Hepatocyte (in vitro differentiated cells): Measurements from ENCODE around the gene NYAP2. TPM values are rescaled to one million over a fixed set of nuclear protein-coding genes. Genes with fewer than 3 reads are reported as not detected.

Experiments
- DNase-seq: peaks from one replicate; pipeline ENCODE4 v3.0.0-alpha.2; 2016; ENCODE audit warnings: low spot score
- H2AFZ ChIP-seq: fragments of 200-600 bp; sonication (generic); 2 replicates; pipeline ENCODE4 v1.6.0; 2016; ENCODE audit warnings: antibody characterized with exemption, mild to moderate bottlenecking
- H3K27ac ChIP-seq: fragments of 200-600 bp; sonication (generic); 2 replicates; pipeline ENCODE4 v1.5.1; 2016; ENCODE audit warnings: mild to moderate bottlenecking
- H3K27me3 ChIP-seq: fragments of 200-600 bp; sonication (generic); 2 replicates; pipeline ENCODE4 v1.6.1; 2016
- H3K36me3 ChIP-seq: fragments of 200-600 bp; sonication (generic); replicated peaks from 2 replicates; pipeline ENCODE4 v1.5.1; 2016; ENCODE audit warnings: low read depth; ENCODE audit not compliant: insufficient read depth
- H3K4me1 ChIP-seq: fragments of 200-600 bp; sonication (generic); 2 replicates; pipeline ENCODE4 v1.5.1; 2016; ENCODE audit warnings: mild to moderate bottlenecking, moderate library complexity; ENCODE audit not compliant: insufficient read depth
- H3K4me2 ChIP-seq: fragments of 200-600 bp; sonication (generic); 2 replicates; pipeline ENCODE4 v1.6.0; 2016
- H3K4me3 ChIP-seq: fragments of 200-600 bp; sonication (generic); 2 replicates; pipeline ENCODE4 v1.5.1; 2016; ENCODE audit warnings: mild to moderate bottlenecking
- H3K79me2 ChIP-seq: fragments of 200-600 bp; sonication (generic); 2 replicates; pipeline ENCODE4 v1.6.0; 2017; ENCODE audit warnings: mild to moderate bottlenecking
- H3K9me2 ChIP-seq: fragments of 200-600 bp; sonication (generic); replicated peaks from 2 replicates; pipeline ENCODE4 v1.6.0; 2017; ENCODE audit warnings: mild to moderate bottlenecking; ENCODE audit not compliant: insufficient read depth
- H3K9me3 ChIP-seq: fragments of 200-600 bp; sonication (generic); 2 replicates; pipeline ENCODE4 v1.5.1; 2016; ENCODE audit warnings: low read depth, mild to moderate bottlenecking
- H4K20me1 ChIP-seq: fragments of 200-600 bp; sonication (generic); 2 replicates; pipeline ENCODE4 v1.6.0; 2016; ENCODE audit warnings: mild to moderate bottlenecking; ENCODE audit not compliant: insufficient read depth, poor library complexity, severe bottlenecking
- EZH2 ChIP-seq: fragments of 200-600 bp; sonication (generic); IDR thresholded peaks from 2 replicates; pipeline ENCODE4 v1.6.1; 2016; ENCODE audit warnings: antibody characterized with exemption, mild to moderate bottlenecking, borderline replicate concordance
- EZH2phosphoT487 ChIP-seq: fragments of 200-600 bp; sonication (generic); IDR thresholded peaks from one replicate; pipeline ENCODE4 v1.6.1; 2018; ENCODE audit warnings: antibody characterized with exemption, mild to moderate bottlenecking, low read depth, moderate library complexity; ENCODE audit not compliant: unreplicated experiment, severe bottlenecking
- WGBS: methylation state at CpG from one replicate; pipeline ENCODE4 v1.1.6; 2016; ENCODE audit warnings: low lambda C conversion rate; ENCODE audit errors: missing lambda C conversion rate; 5-methylcytosine and 5-hydroxymethylcytosine counted together
- polyA plus RNA-seq: library from polyadenylated mRNA; unstranded; fragments of >200 nt; fragmentation: Nextera tagmentation; extraction: Ambion mirVana; gene quantifications from 2 replicates; pipeline ENCODE4 v1.2.1, GENCODE V29; 2016
- total RNA-seq: library from RNA; depleted of rRNA; stranded (reverse); fragments of >200 nt; gene quantifications from 2 replicates; pipeline ENCODE4 v1.2.3, GENCODE V29; 2014
- TF ChIP-seq, protein P1 (sequence below): fragments of 200-600 bp; sonication (generic); IDR thresholded peaks from 2 replicates; pipeline ENCODE4 v1.5.1; 2016; ENCODE audit warnings: antibody characterized with exemption, mild to moderate bottlenecking; ENCODE audit not compliant: poor library complexity

Gene NYAP2
- total and polyA plus RNA-seq, 2 experiments from 2014 or later = 0.23 to 0.37 TPM

DNA sequence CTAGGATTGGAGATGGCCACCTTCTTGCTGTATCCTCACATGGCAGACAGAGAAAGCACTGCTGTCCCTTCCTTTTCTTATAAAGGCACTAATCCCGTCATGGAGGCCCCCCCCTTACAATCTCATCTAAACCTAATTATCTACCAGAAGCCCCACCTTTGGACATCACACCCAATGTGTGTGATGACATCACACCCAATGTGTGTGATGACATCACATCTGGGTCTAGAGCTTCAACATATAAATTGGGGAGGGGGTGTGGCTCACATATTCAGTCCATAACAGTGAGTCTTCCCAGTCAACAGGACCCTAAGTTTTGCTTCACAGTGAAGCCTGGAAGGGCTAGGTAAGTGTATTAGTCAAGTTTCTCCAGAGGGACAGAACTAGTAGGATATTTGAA is 213.1 kb downstream of the NYAP2 start:
- Histone ChIP-seq H2AFZ (no peak overlapping the region), H3K4me2 (no peak overlapping the region), H3K4me3 (no peak overlapping the region), H3K79me2 (no peaks in the 10 kb centered on the region), H3K9me2 (no peaks in the 10 kb centered on the region), H3K27ac (no peak overlapping the region), H3K27me3 (no peaks in the 10 kb centered on the region), H3K9me3 (no peaks in the 10 kb centered on the region), H3K4me1 (no peaks in the 10 kb centered on the region), H4K20me1 (no peaks in the 10 kb centered on the region), H3K36me3 (no peaks in the 10 kb centered on the region)
- TF ChIP-seq EZH2 = no peak
- TF ChIP-seq, protein P1, sequence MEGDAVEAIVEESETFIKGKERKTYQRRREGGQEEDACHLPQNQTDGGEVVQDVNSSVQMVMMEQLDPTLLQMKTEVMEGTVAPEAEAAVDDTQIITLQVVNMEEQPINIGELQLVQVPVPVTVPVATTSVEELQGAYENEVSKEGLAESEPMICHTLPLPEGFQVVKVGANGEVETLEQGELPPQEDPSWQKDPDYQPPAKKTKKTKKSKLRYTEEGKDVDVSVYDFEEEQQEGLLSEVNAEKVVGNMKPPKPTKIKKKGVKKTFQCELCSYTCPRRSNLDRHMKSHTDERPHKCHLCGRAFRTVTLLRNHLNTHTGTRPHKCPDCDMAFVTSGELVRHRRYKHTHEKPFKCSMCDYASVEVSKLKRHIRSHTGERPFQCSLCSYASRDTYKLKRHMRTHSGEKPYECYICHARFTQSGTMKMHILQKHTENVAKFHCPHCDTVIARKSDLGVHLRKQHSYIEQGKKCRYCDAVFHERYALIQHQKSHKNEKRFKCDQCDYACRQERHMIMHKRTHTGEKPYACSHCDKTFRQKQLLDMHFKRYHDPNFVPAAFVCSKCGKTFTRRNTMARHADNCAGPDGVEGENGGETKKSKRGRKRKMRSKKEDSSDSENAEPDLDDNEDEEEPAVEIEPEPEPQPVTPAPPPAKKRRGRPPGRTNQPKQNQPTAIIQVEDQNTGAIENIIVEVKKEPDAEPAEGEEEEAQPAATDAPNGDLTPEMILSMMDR = no peak
- no peak for TF ChIP-seq EZH2phosphoT487
- no peak for DNase-seq
- WGBS = 86% methylated on average over 1 of the region's 1 CpG

DNA sequence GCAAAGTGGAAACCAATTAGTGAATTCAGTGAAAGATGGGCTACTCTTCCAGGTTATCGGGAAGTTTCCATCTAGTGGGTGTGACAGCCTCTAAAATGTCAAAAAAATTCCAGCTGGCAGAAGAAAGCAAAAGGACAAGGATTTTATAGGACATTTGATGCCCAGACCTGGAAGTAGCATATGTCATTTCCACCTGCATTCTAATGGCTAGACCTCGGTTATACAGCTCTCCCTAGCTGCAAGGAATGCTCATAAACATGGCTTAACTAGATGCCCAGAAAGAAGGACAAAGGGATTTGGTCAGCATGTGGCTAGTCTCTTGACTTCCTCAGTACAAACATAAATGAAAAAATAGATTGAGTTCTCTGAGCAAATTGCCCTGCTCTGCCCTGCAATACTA is 215.4 kb downstream of the NYAP2 start:
- no peaks in the 10 kb centered on the region for H3K9me2 ChIP-seq
- H3K4me1 ChIP-seq = no peaks in the 10 kb centered on the region
- H3K27me3 ChIP-seq = no peaks in the 10 kb centered on the region
- no peaks in the 10 kb centered on the region for H3K9me3 ChIP-seq
- H3K4me3 ChIP-seq = no peak overlapping the region
- WGBS = 59% methylated on average over 2 of the region's 2 CpGs
- H4K20me1 ChIP-seq = no peaks in the 10 kb centered on the region
- TF ChIP-seq, protein P1 = no peak
- TF ChIP-seq EZH2 = no peak
- TF ChIP-seq EZH2phosphoT487 = no peak
- H3K4me2 ChIP-seq = no peak overlapping the region
- no peak overlapping the region for H3K27ac ChIP-seq
- DNase-seq = no peak
- H3K79me2 ChIP-seq = no peaks in the 10 kb centered on the region
- H3K36me3 ChIP-seq = no peaks in the 10 kb centered on the region
- H2AFZ ChIP-seq = no peak overlapping the region

DNA sequence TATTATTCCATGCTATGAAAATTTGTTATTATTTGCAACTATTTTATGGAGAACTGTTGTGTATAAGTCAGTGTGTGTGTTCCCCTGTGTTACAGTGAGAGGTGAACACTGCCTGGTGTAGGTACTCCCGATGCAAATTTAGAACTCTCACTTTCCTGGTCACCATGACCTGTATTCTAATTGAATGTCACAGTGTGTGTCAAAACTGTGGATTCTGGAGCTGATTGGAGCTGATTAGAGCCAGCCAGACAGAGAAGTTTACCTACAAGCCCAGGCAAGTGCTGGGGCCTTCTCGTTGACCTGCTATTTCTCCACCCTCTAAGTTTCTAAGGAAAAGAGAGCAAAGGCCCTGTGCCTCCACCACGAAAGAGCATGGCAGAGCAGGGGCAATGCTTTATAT is 216.0 kb downstream of the NYAP2 start:
- H3K9me2 ChIP-seq = no peaks in the 10 kb centered on the region

More for the DNA sequence above, 216.0 kb downstream of the NYAP2 start:
- Histone ChIP-seq H3K79me2 (no peaks in the 10 kb centered on the region), H3K36me3 (no peaks in the 10 kb centered on the region), H3K27me3 (no peaks in the 10 kb centered on the region), H3K4me1 (no peaks in the 10 kb centered on the region), H3K27ac (no peak overlapping the region), H4K20me1 (no peaks in the 10 kb centered on the region), H3K4me2 (no peak overlapping the region), H3K4me3 (no peak overlapping the region), H3K9me3 (no peaks in the 10 kb centered on the region), H2AFZ (no peak overlapping the region)
- TF ChIP-seq, protein P1 = no peak
- TF ChIP-seq EZH2phosphoT487 = no peak
- no peak for TF ChIP-seq EZH2
- no peak for DNase-seq
- 75% methylated on average over 3 of the region's 3 CpGs for WGBS
